Subcutaneous adipose tissue (tissue), 4 donors: ENCODE measurements around the gene ARHGAP25. TPM values are rescaled to one million over a fixed set of nuclear protein-coding genes. Genes with fewer than 3 reads are reported as not detected.

ENCODE experiments used
- total RNA-seq, 4 donors: library from RNA; depleted of rRNA; stranded (reverse); fragments of >200 nt; gene quantifications; one replicate each; pipeline ENCODE4 v1.1.0, GENCODE V29; 2016
- TF ChIP-seq, protein P1 (sequence below): fragments of 450-650 bp; IDR thresholded peaks from one replicate; pipeline ENCODE4 v1.5.1; 2016; ENCODE audit warnings: low read depth, mild to moderate bottlenecking, control low read depth, antibody characterized with exemption, moderate library complexity

Gene ARHGAP25
- total RNA-seq, 4 donors from 2014 or later = 7.3 to 29.7 (median 14.3) TPM

DNA sequence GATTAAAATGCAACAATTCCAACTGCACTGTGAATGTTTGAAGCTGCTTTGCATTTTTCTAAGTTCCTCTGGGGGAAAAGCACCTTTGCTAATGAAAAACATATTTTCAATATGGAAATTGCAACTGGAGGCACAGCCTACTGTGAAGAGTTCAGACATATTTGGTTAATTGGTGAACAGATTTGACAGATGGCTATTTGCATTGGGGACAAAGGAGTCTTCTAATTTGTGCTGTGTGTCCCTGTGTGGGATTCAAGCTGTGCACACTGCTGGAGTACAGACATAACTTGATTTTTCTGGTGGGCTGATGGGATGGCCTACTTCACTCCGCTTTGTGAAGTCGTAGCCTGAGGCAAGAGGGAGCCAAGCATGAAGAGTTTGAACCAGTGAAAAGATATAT lies 40.7 kb upstream of the ARHGAP25 start:
- TF ChIP-seq, protein P1, sequence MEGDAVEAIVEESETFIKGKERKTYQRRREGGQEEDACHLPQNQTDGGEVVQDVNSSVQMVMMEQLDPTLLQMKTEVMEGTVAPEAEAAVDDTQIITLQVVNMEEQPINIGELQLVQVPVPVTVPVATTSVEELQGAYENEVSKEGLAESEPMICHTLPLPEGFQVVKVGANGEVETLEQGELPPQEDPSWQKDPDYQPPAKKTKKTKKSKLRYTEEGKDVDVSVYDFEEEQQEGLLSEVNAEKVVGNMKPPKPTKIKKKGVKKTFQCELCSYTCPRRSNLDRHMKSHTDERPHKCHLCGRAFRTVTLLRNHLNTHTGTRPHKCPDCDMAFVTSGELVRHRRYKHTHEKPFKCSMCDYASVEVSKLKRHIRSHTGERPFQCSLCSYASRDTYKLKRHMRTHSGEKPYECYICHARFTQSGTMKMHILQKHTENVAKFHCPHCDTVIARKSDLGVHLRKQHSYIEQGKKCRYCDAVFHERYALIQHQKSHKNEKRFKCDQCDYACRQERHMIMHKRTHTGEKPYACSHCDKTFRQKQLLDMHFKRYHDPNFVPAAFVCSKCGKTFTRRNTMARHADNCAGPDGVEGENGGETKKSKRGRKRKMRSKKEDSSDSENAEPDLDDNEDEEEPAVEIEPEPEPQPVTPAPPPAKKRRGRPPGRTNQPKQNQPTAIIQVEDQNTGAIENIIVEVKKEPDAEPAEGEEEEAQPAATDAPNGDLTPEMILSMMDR = no peak

DNA sequence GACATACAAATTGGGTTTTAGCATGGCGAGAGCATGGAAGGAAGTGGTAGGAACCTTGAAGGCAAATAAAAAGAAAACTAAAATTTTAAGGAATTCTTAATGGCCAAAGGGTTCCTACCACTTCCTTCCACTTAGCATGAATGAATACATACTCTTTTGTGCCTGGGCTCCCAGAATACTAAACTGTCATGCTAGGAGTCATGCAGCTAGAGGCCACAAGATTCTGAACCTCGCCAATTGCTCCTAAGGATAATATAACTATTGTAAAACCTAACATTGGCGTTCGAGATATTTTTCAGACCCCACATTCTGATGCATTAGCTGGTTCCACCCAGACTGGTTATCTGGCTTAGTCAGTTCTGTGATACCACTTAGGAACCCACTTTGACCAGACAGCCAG lies 38.6 kb upstream of the ARHGAP25 start:
- TF ChIP-seq, protein P1 = no peak

DNA sequence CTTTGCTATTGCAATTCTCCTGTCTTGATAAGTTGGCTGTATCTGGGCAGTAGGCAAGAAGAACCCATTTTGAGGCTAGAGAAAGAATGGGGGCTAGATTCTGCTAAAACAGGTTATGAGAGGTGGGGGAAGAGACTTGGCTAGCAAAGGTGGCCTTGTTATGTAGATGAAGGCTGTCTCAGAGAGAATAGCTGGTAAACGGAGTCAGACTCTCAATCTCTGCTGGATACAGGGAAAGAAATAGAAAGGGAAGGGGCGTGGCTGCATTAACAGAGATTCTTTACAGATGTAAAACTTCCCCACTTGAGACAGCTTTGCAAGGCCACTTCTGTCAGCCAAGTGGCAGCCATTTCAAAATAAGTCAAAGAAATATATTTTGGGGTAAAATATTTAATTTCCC lies 38.1 kb upstream of the ARHGAP25 start:
- TF ChIP-seq, protein P1 = no peak

DNA sequence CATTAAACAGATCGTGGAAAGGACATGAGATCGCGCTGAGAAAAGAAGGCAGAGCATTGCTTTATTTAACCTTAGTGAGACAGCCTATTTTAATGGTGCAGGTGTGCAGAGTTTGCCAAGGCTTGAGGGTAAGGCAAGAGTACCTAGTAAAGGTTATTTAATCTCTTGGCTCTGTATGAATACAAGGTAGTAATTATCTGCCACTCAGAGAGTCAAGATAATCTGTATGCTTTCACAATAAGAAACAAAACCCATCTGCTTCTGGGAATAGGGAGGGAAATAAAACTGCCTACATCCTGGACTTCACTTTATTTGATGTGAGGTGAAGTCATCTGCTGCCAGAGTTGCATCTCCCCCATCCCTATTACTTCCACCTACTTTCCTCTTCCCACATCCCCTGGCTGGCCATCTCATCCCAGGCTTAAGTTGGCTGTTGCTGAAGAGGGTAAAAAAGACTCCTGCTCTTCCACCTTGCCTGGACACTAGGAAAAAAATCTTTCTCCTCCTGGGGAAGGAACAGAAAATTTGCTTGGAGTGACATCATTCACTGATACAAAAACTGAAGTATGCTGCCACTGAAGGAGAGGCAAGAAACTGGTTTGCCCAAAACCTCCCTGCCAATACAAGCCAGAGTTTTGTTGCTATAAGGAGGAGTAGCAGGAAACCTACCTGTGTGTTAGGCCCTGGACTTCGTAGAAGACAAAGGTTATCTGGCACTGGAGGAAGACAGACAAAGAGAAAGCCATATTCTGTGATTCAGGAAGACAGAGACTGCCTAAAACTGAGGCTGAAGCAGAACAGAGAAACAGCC lies 35.8 kb upstream of the ARHGAP25 start:
- TF ChIP-seq, protein P1 = no peak

DNA sequence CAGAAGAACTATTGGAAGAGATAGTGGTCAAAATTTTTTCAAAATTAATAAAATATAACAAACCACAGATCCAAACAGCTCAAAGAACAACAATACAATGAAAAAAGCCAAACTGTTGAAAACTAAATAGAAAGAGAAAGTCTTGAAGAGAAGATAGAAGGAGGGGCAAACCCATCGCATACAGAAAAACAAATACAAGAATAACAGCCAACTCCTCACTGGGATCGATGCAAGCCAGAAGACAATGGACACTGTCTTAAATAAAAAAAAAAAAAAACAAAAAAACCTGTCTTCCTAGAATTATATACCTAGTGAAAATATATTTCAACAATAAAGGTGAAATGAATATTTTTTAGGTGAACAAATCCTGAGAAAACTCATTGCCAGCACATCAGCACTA lies 34.1 kb upstream of the ARHGAP25 start:
- TF ChIP-seq, protein P1 = no peak

DNA sequence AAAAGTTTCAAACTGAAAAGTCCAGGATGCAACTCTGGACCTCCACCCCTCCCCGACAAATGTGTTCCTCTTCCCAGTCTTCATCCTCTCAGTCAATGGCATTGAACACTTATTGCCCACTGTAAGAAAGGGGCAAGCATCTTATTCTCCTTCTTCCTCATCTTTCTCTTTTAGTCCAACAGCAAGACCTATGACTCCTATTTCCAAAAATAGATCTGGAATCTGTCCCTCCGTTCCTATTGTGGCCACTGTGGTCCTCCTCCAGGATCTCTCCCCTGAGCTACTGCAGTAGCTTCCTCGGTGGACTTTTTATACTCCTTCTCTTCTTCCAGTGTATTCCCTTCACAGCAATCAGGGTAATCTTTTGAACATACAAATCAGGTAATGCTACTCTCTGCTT lies 28.0 kb upstream of the ARHGAP25 start:
- TF ChIP-seq, protein P1 = no peak

DNA sequence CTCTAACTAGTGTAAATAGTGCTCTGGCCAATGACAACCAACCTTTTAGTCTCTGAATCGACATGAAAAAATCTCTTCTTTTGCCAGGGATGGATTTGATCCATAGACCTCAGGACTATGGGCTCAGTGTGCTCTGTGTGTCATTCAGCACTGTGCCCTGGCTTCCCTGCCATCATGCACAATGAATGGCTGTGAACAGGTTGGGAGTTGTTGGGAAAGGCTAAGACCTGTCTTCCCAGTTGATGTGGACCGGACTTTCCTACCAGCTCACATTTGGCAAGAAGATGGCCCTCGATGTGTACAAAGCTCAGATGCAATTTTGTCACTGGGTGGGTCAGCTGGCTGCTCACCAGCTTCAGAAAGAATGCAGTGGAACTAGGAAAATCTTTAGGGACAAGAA lies 26.0 kb upstream of the ARHGAP25 start:
- TF ChIP-seq, protein P1 = no peak
